ENCODE data around the gene PEX10. TPM values are rescaled to one million over a fixed set of nuclear protein-coding genes. Genes with fewer than 3 reads are reported as not detected.

The PEX10 gene
- total RNA-seq, 1 donor from 2014 or later: 14.6 TPM

GRCh38 chr1:2449636-2450454 is 37.5 kb upstream of the PEX10 start:
- ATAC-seq (no peak), DNase-seq (no peak)
- intact Hi-C loops (cut with DNase I): no loop called here
- Histone ChIP-seq H3K9me3 (no peaks in the 10 kb centered on the region), H3K4me3 (no peak overlapping the region), H3K36me3 (no peaks in the 10 kb centered on the region), H3K27ac (no peak overlapping the region), H3K27me3 (peaks cover 37% of the 10 kb centered on the region), H3K4me1 (no peaks in the 10 kb centered on the region)
- no peak for TF ChIP-seq CTCF (IDR thresholded peaks at IDR 0.05)

DNA sequence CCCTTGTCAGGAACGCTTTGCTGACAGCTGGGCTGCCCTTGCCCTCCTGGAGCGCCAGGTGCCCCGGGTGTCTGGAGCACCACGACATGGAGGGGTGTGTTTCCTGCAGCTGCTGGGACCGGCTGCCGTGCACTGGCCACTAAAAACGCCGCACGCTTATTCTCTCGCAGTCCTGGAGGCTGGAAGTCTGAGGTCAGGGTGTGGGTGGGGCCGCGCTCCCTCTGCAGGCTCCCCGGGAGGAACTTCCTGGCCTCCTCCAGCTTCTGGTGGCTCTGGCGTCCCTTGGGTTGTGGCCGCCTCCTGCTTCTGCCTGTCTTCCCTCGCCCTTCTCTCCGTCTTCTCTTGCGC is 35.7 kb upstream of the PEX10 start:
- no peak for ATAC-seq
- intact Hi-C loops (cut with DNase I): no loop called here
- Histone ChIP-seq H3K4me3 (no peak overlapping the region), H3K36me3 (no peaks in the 10 kb centered on the region), H3K27ac (no peak overlapping the region), H3K4me1 (no peaks in the 10 kb centered on the region), H3K9me3 (no peaks in the 10 kb centered on the region), H3K27me3 (peaks cover 47% of the 10 kb centered on the region)
- no peak for TF ChIP-seq CTCF (IDR thresholded peaks at IDR 0.05)
- DNase-seq: no peak

GRCh38 chr1:2447276-2448097 is 35.1 kb upstream of the PEX10 start:
- intact Hi-C loops (cut with DNase I): no loop called here
- no peak for TF ChIP-seq CTCF (IDR thresholded peaks at IDR 0.05)
- no peaks in the 10 kb centered on the region for H3K36me3 ChIP-seq
- no peaks in the 10 kb centered on the region for H3K4me1 ChIP-seq
- no peaks in the 10 kb centered on the region for H3K9me3 ChIP-seq
- ATAC-seq (no peak), DNase-seq (no peak)
- peaks cover 50% of the 10 kb centered on the region for H3K27me3 ChIP-seq
- H3K27ac ChIP-seq: no peak overlapping the region
- H3K4me3 ChIP-seq: no peak overlapping the region

DNA sequence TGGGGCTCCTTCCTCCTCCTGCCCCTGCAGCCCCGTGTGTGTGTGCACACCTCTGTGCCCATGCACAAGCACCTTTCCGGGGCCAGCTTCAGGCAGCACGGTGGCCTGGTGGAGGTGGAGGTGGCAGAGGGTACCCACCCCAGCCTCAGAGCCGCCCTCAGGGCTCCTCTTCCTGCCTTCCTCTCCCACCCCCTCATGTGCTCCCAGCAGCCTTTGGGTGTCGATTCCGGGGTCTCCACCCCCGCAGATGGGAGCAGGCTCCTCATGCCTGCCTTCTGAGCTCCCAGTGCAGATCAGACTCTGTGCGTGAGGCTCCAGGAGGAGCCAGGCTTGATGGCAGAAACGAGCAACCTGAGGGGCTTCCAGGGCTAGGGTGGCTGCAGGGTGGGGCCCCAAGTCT is 34.5 kb upstream of the PEX10 start:
- peaks cover 53% of the 10 kb centered on the region for H3K27me3 ChIP-seq
- intact Hi-C loops (cut with DNase I): no loop called here
- no peaks in the 10 kb centered on the region for H3K36me3 ChIP-seq
- no peaks in the 10 kb centered on the region for H3K4me1 ChIP-seq
- no peak for TF ChIP-seq CTCF (IDR thresholded peaks at IDR 0.05)
- ATAC-seq (no peak), DNase-seq (no peak)
- no peaks in the 10 kb centered on the region for H3K9me3 ChIP-seq
- no peak overlapping the region for H3K27ac ChIP-seq
- H3K4me3 ChIP-seq: no peak overlapping the region

- no peaks in the 10 kb centered on the region for H3K4me1 ChIP-seq
- ATAC-seq: no peak
- no peaks in the 10 kb centered on the region for H3K9me3 ChIP-seq
- H3K4me3 ChIP-seq: no peak overlapping the region
- no peak overlapping the region for H3K27ac ChIP-seq
- DNase-seq: no peak
- H3K36me3 ChIP-seq: no peaks in the 10 kb centered on the region
- intact Hi-C loops (cut with DNase I): no loop called here
- no peak for TF ChIP-seq CTCF (IDR thresholded peaks at IDR 0.05)
- H3K27me3 ChIP-seq: peaks cover 55% of the 10 kb centered on the region
These were observed 34.0 kb upstream of the PEX10 start for GRCh38 chr1:2446394-2446793.

All from upper lobe of right lung (tissue), 1 donor.